ENCODE results near the gene KIFC3.

GRCh38 chr16:57807968-57808528, 5.8 kb upstream of the KIFC3 start:
- no peak for TF ChIP-seq CTCF (IDR thresholded peaks at IDR 0.05; ENCODE audit: low read depth, low read length, poor library complexity, severe bottlenecking)
- TF ChIP-seq EZH2phosphoT487 (IDR thresholded peaks at IDR 0.05; ENCODE audit: borderline replicate concordance, low read length) = no peak

Data from DOHH2 (cell line).